GDM1 (cell line): Measurements from ENCODE around the gene AGAP5.
A peak's percentile ranks its signal among the peaks of the same experiment; 100 is the strongest.

Experiments
- DNase-seq: peaks from one replicate; lab custom pipeline; 2025; lab: John Stamatoyannopoulos, UW

AGAP5 gene

DNA sequence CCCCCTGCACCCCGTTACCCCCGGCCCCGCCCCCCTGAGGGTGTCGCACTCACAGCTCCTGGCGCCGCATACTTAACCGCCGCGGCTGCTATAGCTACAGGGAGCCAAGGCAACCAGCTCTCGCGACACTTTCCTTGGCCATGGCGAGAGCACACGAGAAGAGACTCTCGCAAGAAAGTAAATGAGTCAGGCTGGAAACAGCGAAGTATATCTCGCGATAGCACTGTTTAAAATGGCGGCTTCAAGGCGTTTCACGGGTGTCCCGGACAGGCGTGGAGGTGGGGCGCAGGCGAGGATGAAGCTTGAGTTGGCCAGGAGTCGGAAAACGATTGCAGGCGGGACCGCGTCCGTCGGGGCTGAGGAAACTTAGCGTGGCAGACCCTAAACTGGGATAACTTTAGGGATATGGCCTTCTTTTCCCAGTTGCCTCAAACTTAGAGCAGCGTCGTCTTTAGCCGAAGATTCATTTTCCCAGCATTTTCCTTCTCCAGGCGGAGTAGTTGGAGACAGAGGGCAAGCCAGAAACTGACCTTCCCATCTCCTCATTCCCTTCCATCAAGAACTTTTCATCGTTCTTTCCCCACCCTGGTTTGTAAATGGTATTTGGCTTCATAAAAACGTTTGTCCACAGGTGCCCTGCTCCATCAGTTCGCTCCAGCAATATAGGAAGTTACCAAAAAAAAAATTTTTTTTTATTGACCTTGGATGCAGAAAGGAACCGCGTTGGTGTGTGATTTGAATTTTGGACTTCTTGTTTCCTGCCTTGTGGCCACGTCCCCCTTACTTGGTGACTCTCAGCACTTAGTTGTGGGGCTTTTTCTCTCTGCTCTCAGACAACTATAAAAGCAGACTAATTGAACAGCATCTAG lies 71.8 kb downstream of the AGAP5 start:
- peak; percentile 92 for DNase-seq

GRCh38 chr10:73625004-73625883 lies 72.7 kb downstream of the AGAP5 start:
- no peak for DNase-seq
